GM19240 (cell line): ENCODE data around the gene SPATA25.
A peak's percentile ranks its signal among the peaks of the same experiment; 100 is the strongest.
"Not testable (repeated sequence)": the region's sequence is repeated elsewhere in the genome, so short reads cannot be mapped to it uniquely, and the experiment has no call there.

Experiments
- DNase-seq: peaks from one replicate; pipeline ENCODE4 v3.0.0; 2011; ENCODE audit warnings: low spot score; ENCODE audit not compliant: insufficient read length

The SPATA25 gene

GRCh38 chr20:45917790-45918141 lies 30.3 kb upstream of the SPATA25 start:
- DNase-seq: no peak

DNA sequence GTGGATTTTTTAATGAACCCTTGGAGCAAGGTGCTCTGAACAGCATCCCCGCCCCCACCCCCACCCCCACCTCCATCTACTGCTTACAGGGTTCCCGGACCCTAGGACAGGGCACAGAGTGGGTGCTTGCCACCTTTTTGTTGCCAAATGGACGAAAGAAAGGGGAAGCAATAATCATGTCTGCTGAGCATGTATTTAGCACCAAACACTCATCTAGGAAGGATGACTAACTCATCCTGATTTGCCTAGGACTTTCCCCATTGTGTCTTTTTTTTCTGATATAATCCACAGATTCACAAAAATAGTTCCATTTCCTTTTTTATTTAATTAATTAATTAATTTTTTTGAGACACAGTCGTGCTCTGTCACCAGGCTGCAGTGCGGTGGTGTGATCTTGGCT lies 25.7 kb upstream of the SPATA25 start:
- DNase-seq: no peak

DNA sequence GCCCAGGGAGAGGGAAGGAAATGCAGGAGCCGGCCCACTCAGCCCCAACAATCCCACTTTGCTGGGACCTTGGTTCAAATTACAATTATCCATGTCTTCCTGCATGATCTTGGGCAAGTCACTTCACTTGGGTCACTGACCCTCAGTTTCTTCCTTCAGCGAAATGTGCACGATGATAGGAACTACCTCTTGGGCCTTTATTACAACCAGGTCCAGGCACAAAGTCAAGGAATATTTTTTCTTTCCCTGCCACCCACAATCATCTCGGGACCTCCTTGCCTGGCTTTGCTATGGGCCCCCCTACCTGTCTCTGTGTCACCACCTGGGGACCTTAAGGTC lies 24.9 kb upstream of the SPATA25 start:
- DNase-seq: no peak

GRCh38 chr20:45911486-45912343 lies 24.3 kb upstream of the SPATA25 start, which contains the start of gene PLTP:
TSS of gene PLTP (minus strand) at chr20:45912155. CDS start at chr20:45911452, 703 bp downstream.
- no peak for DNase-seq

- DNase-seq: peak; percentile 92
Measured at GRCh38 chr20:45910670-45911485, 23.5 kb upstream of the SPATA25 start.

GRCh38 chr20:45909817-45910669 lies 22.6 kb upstream of the SPATA25 start:
- DNase-seq: no peak

GRCh38 chr20:45909336-45909808 lies 21.9 kb upstream of the SPATA25 start:
- DNase-seq: no peak

- DNase-seq: no peak
Measured at GRCh38 chr20:45908084-45908483, 20.7 kb upstream of the SPATA25 start.

DNA sequence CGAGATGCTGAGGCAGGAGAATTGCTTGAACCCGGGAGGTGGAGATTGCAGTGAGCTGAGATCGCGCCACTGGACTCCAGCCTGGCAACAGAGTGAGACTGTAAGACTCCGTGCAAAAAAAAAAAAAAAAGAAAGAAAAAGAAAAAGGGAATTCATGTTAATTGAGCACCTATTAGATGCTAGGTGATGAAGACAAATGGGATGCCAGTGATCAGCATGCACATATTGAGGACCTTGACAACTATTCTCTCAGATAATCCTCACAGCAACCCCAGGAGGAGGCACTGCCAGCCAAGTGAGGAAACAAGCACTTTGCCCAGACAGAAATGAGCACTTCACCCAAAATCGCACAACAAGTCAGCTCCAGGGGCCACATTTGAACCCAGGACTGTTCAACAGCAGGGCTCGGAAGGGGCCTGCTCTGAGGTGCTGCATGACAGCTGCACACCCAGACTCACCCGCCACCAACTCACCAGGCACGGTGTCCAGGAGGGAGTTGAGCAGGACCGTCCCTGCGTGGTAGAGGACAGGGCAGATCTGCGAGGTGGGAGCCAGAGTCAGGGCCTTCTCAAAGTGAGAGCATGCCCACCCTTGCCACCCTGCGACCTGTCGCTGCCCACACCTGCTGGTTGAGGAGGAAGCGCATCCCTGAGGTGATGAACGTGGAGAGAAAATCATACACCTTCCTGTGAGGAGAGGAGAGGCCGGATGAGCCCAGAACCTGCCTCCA lies 20.0 kb upstream of the SPATA25 start:
- DNase-seq: no peak

DNA sequence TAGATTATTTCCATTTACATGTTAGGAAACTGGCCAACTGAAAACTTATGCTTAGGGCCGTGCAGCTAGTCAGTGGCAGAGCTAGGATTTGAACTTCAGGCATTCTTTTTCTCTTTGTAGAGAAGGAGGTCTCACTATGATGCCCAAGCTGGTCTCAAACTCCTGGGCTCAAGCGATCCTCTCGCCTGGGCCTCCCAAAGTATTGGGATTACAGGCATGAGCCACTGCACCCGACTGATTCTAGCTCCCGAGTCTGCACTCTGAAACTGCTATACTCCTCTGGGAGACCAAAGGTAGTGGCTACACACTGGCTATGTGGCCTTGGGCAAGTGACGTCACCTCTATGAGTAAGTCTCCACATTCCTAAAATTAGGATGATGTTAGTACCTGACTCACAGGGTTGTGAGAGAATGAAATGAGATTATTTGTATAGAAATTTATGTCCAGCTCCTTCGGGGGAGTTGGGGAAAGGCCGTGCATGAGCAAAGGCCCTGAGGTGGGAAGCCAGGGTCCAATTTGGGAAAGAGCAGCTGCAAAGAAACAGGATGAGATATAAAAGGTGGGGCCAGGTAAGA lies 18.2 kb upstream of the SPATA25 start:
- no peak for DNase-seq

DNA sequence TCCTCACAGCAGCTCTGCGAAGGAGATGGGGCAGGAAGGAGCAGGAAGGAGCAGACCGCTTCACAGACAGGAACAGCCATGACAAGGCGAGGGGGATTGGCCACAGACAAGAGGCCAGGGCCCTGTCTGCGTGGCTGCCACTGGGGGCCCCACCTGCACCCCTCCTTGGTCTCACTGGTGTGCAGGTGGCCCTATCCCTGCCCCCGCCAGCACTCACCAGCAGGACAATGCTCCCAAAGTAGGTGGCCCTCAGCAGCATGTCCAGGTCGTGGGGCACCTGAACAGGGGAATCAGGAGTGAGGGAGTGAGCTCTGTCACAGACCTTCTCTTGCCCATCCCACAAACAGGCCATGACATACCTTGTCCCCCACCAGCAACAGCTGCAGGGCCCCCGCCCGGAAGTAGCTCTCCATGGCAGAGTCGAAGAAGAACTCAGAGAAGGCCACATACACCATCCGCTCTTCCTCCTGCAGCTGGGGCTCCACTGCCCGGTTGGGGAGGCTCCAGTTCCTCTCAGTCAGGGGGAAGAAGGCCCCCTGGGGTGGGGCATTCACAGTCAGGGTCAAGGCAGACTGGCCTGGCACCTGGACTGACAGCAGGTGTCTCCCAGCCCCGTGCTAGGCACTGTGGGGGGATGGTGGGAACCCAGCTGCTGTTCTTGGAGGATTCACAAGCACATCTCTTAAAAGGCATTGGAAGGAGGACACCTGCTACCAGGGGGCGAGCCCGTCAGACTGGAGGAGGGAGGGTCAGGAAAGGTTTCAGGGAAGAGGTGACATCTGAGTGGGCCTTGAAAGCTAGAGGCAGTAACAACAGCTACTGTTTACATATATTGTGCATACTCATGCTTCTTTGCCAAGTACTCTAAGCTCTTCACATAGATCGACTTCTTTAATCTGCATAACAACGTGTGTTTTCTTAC lies 17.4 kb upstream of the SPATA25 start:
- no peak for DNase-seq

DNA sequence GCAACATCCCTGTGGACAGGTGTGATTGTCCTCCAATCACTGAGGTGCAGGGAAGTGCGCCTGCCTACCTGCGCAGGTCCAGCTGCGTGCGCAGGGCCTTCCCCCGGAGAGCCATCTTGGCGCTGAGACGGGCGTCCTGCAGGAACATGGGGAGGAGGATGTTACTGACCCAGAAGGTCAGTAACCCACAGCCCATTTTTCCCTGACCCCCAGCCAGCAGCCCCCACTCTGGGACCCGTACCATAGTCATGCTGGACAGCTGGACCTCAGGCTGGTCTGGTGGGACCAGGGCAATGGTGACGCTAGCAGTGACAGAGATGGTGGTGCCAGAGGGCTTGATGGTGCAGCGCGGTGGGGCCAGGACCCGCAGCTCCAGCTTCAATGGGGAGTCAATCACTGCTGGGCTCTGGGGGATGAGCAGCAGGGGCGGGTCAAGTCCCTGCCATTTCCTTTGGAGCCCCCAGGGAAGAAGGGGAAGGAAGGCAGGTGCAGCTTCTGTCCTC lies 14.8 kb upstream of the SPATA25 start:
- no peak for DNase-seq

DNA sequence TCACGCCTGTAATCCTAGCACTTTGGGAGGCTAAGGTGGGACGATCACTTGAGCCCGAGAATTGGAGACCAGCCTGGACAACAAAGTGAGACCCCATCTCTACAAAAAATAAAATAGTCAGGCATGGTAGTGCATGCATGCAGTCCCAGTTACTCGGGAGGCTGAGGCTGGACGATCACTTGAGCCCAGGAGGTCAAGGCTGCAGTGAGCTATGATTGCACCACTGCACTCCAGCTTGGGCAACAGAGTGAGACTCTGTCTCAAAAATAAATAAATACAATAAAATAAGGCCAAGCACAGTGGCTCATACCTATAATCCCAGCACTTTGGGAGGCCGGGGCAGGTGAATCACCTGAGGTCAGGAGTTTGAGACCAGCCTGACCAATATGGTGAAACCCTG lies 13.9 kb upstream of the SPATA25 start:
- not testable (repeated sequence) for DNase-seq

- DNase-seq: no peak
Measured at GRCh38 chr20:45899046-45899835, 11.8 kb upstream of the SPATA25 start.

DNA sequence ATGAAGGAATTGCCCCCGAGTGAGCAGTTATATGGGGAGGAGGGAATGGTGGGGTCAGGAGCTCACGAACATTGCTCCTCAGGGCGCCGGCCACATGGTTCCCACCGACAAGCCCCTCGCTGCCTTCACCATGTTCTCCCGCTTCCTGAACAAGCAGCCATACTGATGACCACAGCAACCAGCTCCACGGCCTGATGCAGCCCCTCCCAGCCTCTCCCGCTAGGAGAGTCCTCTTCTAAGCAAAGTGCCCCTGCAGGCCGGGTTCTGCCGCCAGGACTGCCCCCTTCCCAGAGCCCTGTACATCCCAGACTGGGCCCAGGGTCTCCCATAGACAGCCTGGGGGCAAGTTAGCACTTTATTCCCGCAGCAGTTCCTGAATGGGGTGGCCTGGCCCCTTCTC lies 10.9 kb upstream of the SPATA25 start:
- DNase-seq: no peak

GRCh38 chr20:45897692-45898091 lies 10.3 kb upstream of the SPATA25 start:
- DNase-seq: no peak

DNA sequence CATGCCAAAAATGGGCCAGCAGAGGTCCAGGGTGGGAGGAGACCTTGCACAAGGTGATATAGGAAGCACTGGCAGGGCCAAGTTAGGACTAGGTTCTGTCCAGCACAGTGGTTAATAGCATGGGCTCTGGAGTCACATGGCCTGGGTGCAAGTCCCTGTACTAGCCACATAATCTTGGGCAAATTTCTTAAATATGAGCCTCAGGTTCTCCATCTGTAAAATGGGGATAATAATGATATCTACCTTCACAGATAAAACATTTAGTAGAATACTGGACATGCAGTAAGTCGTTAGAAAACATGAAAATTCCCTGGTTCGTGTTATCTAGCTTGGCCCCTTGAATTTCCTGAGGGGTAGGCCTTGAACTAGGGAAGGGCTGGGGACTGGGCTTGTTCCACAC lies 9.9 kb upstream of the SPATA25 start:
- DNase-seq: no peak

GRCh38 chr20:45896641-45897161 lies 9.3 kb upstream of the SPATA25 start:
- no peak for DNase-seq
